GM21825 (cell line): ENCODE data around the gene LGMN.

Experiments used
- ATAC-seq: cut with Tn5 transposase; IDR thresholded peaks from one replicate; pipeline ENCODE4 v1.9.1; 2021; ENCODE audit warnings: mild to moderate bottlenecking, moderate library complexity; ENCODE audit not compliant: unreplicated experiment

The LGMN gene

GRCh38 chr14:92679246-92679645 lies 69.2 kb downstream of the LGMN start:
- no peak for ATAC-seq

- ATAC-seq: no peak
Measured at GRCh38 chr14:92678766-92679165, 69.7 kb downstream of the LGMN start.

GRCh38 chr14:92677955-92678354 lies 70.5 kb downstream of the LGMN start:
- ATAC-seq: no peak

GRCh38 chr14:92677087-92677668 lies 71.2 kb downstream of the LGMN start:
- ATAC-seq: peak; percentile 70

- no peak for ATAC-seq
Measured at GRCh38 chr14:92676403-92677086, 71.9 kb downstream of the LGMN start.

- ATAC-seq: no peak
Measured at GRCh38 chr14:92675976-92676375, 72.5 kb downstream of the LGMN start.

- no peak for ATAC-seq
Measured at GRCh38 chr14:92675421-92675820, 73.0 kb downstream of the LGMN start.

GRCh38 chr14:92673601-92674150 lies 74.8 kb downstream of the LGMN start:
- ATAC-seq: no peak

- no peak for ATAC-seq
Measured at GRCh38 chr14:92670643-92671366, 77.6 kb downstream of the LGMN start.

GRCh38 chr14:92670160-92670559 lies 78.3 kb downstream of the LGMN start:
- no peak for ATAC-seq

GRCh38 chr14:92668276-92668973 lies 80.0 kb downstream of the LGMN start:
- peak; percentile 47 for ATAC-seq

- ATAC-seq: no peak
Measured at GRCh38 chr14:92666251-92666650, 82.2 kb downstream of the LGMN start.

GRCh38 chr14:92665661-92666110 lies 82.7 kb downstream of the LGMN start:
- no peak for ATAC-seq

GRCh38 chr14:92663049-92663448 lies 85.4 kb downstream of the LGMN start:
- no peak for ATAC-seq

- ATAC-seq: no peak
Measured at GRCh38 chr14:92660571-92660970, 87.9 kb downstream of the LGMN start.

- ATAC-seq: no peak
Measured at GRCh38 chr14:92659765-92660561, 88.5 kb downstream of the LGMN start.

- no peak for ATAC-seq
Measured at GRCh38 chr14:92658684-92659083, 89.7 kb downstream of the LGMN start.

GRCh38 chr14:92658160-92658559 lies 90.3 kb downstream of the LGMN start:
- no peak for ATAC-seq

- no peak for ATAC-seq
Measured at GRCh38 chr14:92657457-92658142, 90.8 kb downstream of the LGMN start.
